Spleen (tissue), 11 donors: ENCODE data around the gene TNXB. TPM values are rescaled to one million over a fixed set of nuclear protein-coding genes. Genes with fewer than 3 reads are reported as not detected.

Experiments
- DNase-seq: peaks from one replicate; pipeline ENCODE4 v3.0.0-alpha.2; 2020
- H3K27ac ChIP-seq, 8 donors: fragments of 200-600 bp; sonication (generic) in 7 of 8; 1 replicate in 4 of 8; 2 replicates in 4 of 8; pipeline versions ENCODE4 v1.5.0 to v1.8.0; 2016 to 2021; ENCODE audit warnings: inconsistent platforms in 4 of 8, mild to moderate bottlenecking in 4 of 8, moderate library complexity in 1 of 8
- H3K27me3 ChIP-seq, 7 donors: fragments of 200-600 bp; sonication (generic) in 6 of 7; replicated peaks in 1 of 7; 1 replicate in 4 of 7; 2 replicates in 3 of 7; pipeline versions ENCODE4 v1.5.0 to v1.8.0; 2016 to 2021; ENCODE audit warnings: inconsistent platforms in 3 of 7, mild to moderate bottlenecking in 1 of 7
- H3K36me3 ChIP-seq, 6 donors: fragments of 200-600 bp; sonication (generic) in 5 of 6; 1 replicate in 4 of 6; 2 replicates in 2 of 6; pipeline versions ENCODE4 v1.5.0 to v1.8.0; 2016 to 2021; ENCODE audit warnings: inconsistent platforms in 2 of 6
- H3K4me1 ChIP-seq, 6 donors: fragments of 200-600 bp; sonication (generic) in 5 of 6; 1 replicate in 3 of 6; 2 replicates in 3 of 6; pipeline versions ENCODE4 v1.5.0 to v1.8.0; 2016 to 2021; ENCODE audit warnings: inconsistent platforms in 3 of 6
- H3K4me3 ChIP-seq, 8 donors: fragments of 200-600 bp; sonication (generic) in 7 of 8; 1 replicate in 4 of 8; 2 replicates in 4 of 8; pipeline versions ENCODE4 v1.5.0 to v1.8.0; 2016 to 2021; ENCODE audit warnings: inconsistent platforms in 4 of 8, mild to moderate bottlenecking in 4 of 8, moderate library complexity in 2 of 8
- H3K9me3 ChIP-seq, 8 donors: fragments of 200-600 bp; sonication (generic) in 7 of 8; 1 replicate in 4 of 8; 2 replicates in 4 of 8; pipeline versions ENCODE4 v1.5.0 to v1.8.0; 2016 to 2021; ENCODE audit warnings: inconsistent platforms in 4 of 8
- POLR2A ChIP-seq, 3 donors: fragments of 450-650 bp; IDR thresholded peaks; one replicate each; pipeline ENCODE4 v1.5.1; 2017; ENCODE audit warnings: antibody characterized with exemption in 3 of 3, mild to moderate bottlenecking in 1 of 3
- POLR2AphosphoS5 ChIP-seq, 3 donors: sonication (generic); formaldehyde crosslinking; IDR thresholded peaks; one replicate each; pipeline ENCODE4 v1.5.1; 2017; ENCODE audit warnings: antibody characterized with exemption in 3 of 3
- WGBS, 5 donors: extraction: QIAGEN DNeasy Blood & Tissue Kit in 3 of 5; methylation state at CpG; one replicate each; pipeline versions ENCODE4 v1.1.5 to v1.1.7; 2013 to 2018; 5-methylcytosine and 5-hydroxymethylcytosine counted together
- intact Hi-C: fragments of 100-400 bp; cut with DNase I; formaldehyde crosslinking; loops from one replicate; pipeline ENCODE4 v1.15.0; 2023; ENCODE audit warnings: low total_unique reads
- polyA plus RNA-seq, 3 donors: library from polyadenylated mRNA; stranded (reverse); fragments of 200-250 nt; gene quantifications; one replicate each; pipeline ENCODE4 v1.2.1, GENCODE V29; 2013
- total RNA-seq, 7 donors: library from RNA; depleted of rRNA in 3 of 7; stranded (reverse); fragments of >200 nt in 3 of 7; fragmentation: NEBNext Ultra II Directional in 4 of 7; extraction: Animal tissue kit (Norgen Biotek cat#: 25700) in 4 of 7; gene quantifications; one replicate each; pipeline versions ENCODE4 v1.1.0 to v1.2.1, GENCODE V29; 2016 to 2021
- TF ChIP-seq, protein P1 (sequence below), 11 experiments: fragments of 200-600 bp in 7 of 11; fragments of 450-650 bp in 4 of 11; sonication (generic) in 4 of 11; IDR thresholded peaks in 8 of 11; conservative IDR thresholded peaks in 3 of 11; 1 replicate in 7 of 11; 2 replicates in 4 of 11; pipeline versions ENCODE4 v1.4.0 to v1.8.0; 2016 to 2021; ENCODE audit warnings: antibody characterized with exemption in 11 of 11, inconsistent platforms in 4 of 11, mild to moderate bottlenecking in 1 of 11
- donor health status: healthy with polysubstance abuse.
- donor health status: DM: no; HTN: no; CAD: no; lungs with moderate emphysema.
- donor health status: DM: no; HTN: no; CAD: no.
- donor health status: Bipolar disorder and iron deficiency.
- donor health status: healthy.
- donor health status: DM: no; HTN: no; CAD: no.
- donor health status: DM: yes; HTN: yes; CAD: no.

TNXB gene
- total and polyA plus RNA-seq, 10 donors, result 13.7 to 117 (median 63.3) TPM

DNA sequence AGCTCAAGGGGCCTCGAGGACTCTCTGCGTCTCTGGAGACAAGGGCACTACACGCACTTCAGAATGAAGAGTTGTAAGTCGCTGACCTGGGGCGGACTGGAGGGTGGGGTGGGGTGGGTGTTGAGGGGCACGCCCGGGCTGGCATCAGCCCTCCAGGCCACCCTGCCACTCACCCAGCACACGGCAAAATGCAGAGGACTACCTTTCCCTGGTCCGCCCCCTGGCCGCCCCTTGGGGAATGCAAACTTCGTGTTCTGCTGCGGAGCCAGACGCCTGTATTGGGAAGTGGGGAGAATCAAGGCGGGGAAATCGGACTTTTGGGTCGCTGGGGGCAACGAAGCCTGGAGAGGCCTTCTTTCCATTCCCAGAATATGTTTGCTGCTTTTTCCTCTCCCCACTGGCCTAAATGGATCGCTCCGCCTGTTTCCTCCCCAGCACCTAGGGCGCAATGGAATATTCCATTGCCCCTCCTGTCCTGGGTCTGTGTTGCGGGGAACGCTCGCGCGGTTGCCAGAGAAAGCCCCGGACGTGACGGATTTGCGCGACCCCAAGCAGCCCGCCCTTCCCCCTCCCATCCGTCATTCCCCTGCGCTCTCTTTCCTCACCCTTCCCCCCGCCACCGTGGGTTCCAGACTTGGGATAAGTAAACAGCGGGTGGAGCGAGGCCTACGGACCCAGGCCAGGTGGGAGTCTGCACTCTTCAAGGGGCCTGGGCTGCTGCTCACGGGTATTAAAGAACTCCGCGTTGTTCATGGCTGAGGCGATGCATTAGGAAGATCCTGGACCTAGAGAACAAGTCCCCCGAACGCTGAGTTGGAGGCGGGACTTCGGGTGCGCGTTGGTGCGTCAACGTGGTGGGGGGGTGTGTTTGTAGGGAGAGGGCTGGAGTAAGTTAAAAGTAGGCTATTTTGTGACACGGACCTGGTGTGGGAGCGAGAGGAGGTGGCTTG lies 44.7 kb upstream of the TNXB start, which contains the start of gene PPT2:
Gene PPT2 (plus strand): TSS at position 578 of the 950 bp plus-strand sequence. CDS start 454 bp downstream, outside the sequence.
- Histone ChIP-seq H3K27me3 (peaks cover 0 to 57% (median 27%) of the 10 kb centered on the region in 7 donors), H3K36me3 (peaks cover 0 to 32% (median 14%) of the 10 kb centered on the region in 6 donors), H3K27ac (peak within 1 kb of the TSS; percentile 62 to 86 (median 82)), H3K4me1 (peaks cover 6 to 70% (median 39%) of the 10 kb centered on the region in 6 donors), H3K9me3 (no peaks in the 10 kb centered on the region), H3K4me3 (peak within 1 kb of the TSS; percentile 49 to 80 (median 68))
- intact Hi-C loops, result no loop called here
- TF ChIP-seq POLR2A (IDR thresholded peaks at IDR 0.05), result no peak
- peak; percentile 71 to 81 (median 75) for TF ChIP-seq POLR2AphosphoS5 (IDR thresholded peaks at IDR 0.05)
- TF ChIP-seq, protein P1, sequence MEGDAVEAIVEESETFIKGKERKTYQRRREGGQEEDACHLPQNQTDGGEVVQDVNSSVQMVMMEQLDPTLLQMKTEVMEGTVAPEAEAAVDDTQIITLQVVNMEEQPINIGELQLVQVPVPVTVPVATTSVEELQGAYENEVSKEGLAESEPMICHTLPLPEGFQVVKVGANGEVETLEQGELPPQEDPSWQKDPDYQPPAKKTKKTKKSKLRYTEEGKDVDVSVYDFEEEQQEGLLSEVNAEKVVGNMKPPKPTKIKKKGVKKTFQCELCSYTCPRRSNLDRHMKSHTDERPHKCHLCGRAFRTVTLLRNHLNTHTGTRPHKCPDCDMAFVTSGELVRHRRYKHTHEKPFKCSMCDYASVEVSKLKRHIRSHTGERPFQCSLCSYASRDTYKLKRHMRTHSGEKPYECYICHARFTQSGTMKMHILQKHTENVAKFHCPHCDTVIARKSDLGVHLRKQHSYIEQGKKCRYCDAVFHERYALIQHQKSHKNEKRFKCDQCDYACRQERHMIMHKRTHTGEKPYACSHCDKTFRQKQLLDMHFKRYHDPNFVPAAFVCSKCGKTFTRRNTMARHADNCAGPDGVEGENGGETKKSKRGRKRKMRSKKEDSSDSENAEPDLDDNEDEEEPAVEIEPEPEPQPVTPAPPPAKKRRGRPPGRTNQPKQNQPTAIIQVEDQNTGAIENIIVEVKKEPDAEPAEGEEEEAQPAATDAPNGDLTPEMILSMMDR (IDR thresholded peaks at IDR 0.05 in 8 of 11, conservative IDR thresholded peaks at IDR 0.05 in 3 of 11), result peak in 4 of 11 experiments; percentile 3 to 23 (median 4)
- DNase-seq, result peak; percentile 85
- WGBS, 5 donors, result 1 to 6% (median 2%) methylated on average over 49 to 52 of the region's 52 CpGs

DNA sequence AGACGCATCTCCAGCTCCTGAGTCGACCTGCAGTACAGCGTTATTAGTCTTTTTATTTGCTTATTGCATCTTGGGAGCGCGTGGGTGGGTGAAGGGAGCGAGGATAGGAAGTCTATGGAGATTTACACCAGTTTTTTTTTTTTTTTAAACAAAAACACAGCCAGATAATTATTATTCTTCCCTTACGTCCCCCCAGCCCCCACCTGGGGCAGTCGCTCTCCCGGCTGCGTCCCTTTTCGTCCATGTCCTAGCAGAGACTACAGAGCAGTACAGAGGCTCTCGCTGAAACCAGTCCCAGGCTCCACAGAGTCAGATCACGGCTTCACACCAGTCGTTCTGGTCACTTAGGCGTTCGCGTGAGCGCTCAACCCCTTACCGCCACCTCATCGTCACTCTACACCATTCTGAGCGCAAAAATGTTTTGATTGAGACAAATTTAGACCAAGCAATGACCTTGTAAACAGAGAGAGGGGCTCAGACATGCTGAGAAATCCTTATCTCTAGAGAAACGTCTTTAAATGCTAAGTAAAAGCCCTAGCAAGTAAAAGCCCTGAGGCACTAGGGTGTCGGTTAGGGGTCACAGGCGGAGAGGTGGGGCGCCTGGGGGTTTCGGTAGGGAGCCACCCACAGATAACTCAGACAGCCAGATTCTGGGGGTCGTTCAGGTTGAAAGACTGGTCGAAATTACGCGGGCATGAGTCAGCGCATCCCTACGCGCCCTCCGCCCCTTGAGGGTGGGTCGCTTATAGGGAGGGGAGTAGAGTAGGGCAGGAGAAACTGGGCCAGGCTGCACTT lies 43.8 kb upstream of the TNXB start:
- no peak for DNase-seq
- H3K36me3 ChIP-seq, result peaks cover 0 to 23% (median 7%) of the 10 kb centered on the region in 6 donors
- H3K4me1 ChIP-seq, result peaks cover 6 to 79% (median 44%) of the 10 kb centered on the region in 6 donors
- WGBS, 5 donors, result 53 to 63% (median 61%) methylated on average over 35 of the region's 35 CpGs
- peaks cover 0 to 66% (median 36%) of the 10 kb centered on the region in 7 donors for H3K27me3 ChIP-seq
- no peaks in the 10 kb centered on the region for H3K9me3 ChIP-seq
- H3K27ac ChIP-seq, result peak overlapping the region; percentile 62 to 86 (median 82)
- no peak for TF ChIP-seq POLR2A (IDR thresholded peaks at IDR 0.05)
- TF ChIP-seq, protein P1 (IDR thresholded peaks at IDR 0.05 in 8 of 11, conservative IDR thresholded peaks at IDR 0.05 in 3 of 11), result no peak
- no peak for TF ChIP-seq POLR2AphosphoS5 (IDR thresholded peaks at IDR 0.05)
- H3K4me3 ChIP-seq, result peak overlapping the region; percentile 5 to 80 (median 66)
- intact Hi-C loops, result no loop called here

DNA sequence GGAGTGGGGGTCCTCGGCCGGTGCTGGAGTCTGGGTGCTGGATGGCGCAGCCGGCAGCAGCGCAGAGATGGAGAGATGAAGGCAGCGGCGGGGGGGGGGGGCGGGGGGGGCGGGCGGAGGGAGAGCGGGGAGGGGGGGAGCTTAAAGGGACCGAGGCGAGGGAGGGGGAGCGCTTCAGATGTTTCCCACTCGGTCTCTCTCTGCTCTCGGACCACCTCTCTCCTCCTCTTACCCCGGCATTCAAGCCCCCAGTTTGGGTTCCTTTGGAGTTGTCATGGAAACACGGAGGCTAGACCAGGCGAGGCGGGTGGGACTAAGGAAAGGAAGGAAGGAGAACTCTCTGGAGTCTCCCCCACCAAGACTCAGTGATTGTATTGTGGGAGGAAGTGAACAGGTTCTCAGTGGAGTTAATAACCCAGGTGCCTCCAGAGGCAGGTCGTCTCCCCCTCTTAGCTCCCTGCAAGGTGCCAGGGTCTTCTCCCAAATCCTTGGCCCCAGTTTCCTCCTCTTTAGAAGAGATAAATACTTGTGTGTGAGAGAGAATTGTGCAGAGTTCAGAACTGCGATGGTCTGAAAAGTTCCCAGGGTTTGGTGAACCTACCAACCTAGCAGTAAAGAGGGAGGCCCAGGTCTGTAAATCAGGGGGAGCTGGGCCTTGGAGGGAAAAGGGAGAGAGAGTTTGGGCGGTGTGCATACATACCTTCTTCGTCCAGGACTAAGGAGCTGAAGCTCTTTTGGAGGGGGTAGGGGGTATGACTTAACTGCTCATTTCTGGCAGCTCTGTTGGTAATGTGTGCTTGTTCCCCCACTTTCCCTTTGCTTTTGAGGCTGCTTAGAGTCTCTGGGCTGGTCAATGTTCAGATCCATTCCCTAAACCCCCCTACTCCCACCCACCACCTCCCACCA lies 43.0 kb upstream of the TNXB start, which contains the start of gene PRRT1:
Gene PRRT1 (minus strand): TSS at position 77 of the 906 bp plus-strand sequence. CDS start 112 bp downstream, outside the sequence.
- peak within 1 kb of the TSS in 6 of 8 donors; percentile 69 to 86 (median 83) for H3K27ac ChIP-seq
- peaks cover 6 to 80% (median 44%) of the 10 kb centered on the region in 6 donors for H3K4me1 ChIP-seq
- intact Hi-C loops, result no loop called here
- WGBS, 5 donors, result 19 to 27% (median 22%) methylated on average over 16 to 21 of the region's 24 CpGs
- TF ChIP-seq POLR2AphosphoS5 (IDR thresholded peaks at IDR 0.05) (no peak), POLR2A (IDR thresholded peaks at IDR 0.05) (no peak)
- TF ChIP-seq, protein P1 (IDR thresholded peaks at IDR 0.05 in 8 of 11, conservative IDR thresholded peaks at IDR 0.05 in 3 of 11), result no peak
- DNase-seq, result no peak
- H3K36me3 ChIP-seq, result peaks cover 0 to 15% (median 2%) of the 10 kb centered on the region in 6 donors
- peak within 1 kb of the TSS in 4 of 8 donors; percentile 19 to 80 (median 66) for H3K4me3 ChIP-seq
- H3K9me3 ChIP-seq, result no peaks in the 10 kb centered on the region
- H3K27me3 ChIP-seq, result peaks cover 0 to 74% (median 39%) of the 10 kb centered on the region in 7 donors
